D341Med (cell line): ENCODE results near the gene ADGRA1.
"Not testable (repeated sequence)": the region's sequence is repeated elsewhere in the genome, so short reads cannot be mapped to it uniquely, and the experiment has no call there.

Experiments used
- DNase-seq: peaks from one replicate; pipeline ENCODE4 v3.0.0; 2012; ENCODE audit warnings: low spot score

Gene ADGRA1, protein sequence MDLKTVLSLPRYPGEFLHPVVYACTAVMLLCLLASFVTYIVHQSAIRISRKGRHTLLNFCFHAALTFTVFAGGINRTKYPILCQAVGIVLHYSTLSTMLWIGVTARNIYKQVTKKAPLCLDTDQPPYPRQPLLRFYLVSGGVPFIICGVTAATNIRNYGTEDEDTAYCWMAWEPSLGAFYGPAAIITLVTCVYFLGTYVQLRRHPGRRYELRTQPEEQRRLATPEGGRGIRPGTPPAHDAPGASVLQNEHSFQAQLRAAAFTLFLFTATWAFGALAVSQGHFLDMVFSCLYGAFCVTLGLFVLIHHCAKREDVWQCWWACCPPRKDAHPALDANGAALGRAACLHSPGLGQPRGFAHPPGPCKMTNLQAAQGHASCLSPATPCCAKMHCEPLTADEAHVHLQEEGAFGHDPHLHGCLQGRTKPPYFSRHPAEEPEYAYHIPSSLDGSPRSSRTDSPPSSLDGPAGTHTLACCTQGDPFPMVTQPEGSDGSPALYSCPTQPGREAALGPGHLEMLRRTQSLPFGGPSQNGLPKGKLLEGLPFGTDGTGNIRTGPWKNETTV

DNA sequence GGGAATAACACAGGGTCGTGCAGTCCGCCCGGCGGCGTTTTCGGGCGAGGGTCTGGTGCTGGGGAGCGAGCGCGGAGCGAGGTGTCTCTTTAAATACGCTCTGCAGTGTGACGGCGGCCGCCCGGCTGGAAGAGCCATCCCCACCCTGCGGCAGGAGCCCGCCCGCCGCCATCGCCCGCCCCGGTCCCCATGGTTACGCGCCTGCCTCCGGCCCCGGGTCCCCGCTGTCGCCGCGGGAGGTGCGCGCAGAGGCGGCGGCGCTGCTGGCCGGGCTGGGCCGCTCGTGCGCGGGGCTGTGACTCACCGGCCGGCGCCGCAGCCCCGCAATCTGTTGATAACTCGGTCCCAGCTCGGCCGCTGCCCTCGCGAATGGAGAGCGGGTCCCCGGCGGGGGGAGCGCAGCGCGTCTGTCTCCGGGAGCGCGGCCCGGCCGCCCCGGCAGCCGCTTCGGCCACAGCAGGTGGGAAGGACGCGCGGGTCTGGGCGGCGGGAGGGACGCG, at the start of gene ADGRA1:
TSS of gene ADGRA1 (plus strand) at position 246 of the 500 bp plus-strand sequence. CDS start 986 bp downstream, outside the sequence.
- peak; percentile 44 for DNase-seq

DNA sequence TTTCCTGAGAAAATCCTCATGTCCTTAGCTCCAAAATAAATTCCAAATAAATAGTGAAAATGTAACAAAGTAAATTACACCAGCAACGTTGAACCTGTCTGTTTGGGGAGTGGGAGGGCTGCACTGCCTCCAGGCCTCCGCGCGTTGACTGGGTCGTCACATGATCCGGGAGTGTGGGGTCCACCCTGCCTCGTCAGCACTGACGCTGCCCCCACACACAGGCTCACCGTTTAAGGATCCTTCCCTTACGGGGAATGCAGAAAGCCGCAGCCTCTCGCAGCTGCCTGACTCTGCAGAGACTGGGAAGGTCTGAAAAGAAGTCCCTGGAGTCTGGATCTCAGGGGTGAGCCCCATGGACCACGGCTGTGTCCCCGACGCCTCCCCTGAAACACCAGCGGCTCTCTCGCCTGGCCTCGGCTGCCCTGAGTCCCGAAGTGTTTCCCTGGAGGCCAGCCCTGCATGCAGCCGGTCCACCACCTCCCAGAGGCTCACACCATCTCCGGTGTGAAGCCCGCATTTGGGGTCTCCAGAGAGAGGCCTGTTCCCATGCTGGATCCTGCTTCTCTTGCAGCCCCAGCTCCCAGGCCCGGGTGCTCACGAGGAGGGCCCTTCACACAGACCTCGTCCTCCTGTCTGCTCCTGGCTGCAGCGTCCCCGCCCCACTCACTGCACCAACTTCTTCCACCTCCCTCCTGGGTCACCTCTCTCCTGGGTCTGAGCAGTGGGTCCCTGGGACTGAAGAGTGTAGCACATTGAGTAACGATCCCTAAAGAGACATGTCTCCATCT, 49.5 kb upstream of the ADGRA1 start:
- DNase-seq, result no peak

DNA sequence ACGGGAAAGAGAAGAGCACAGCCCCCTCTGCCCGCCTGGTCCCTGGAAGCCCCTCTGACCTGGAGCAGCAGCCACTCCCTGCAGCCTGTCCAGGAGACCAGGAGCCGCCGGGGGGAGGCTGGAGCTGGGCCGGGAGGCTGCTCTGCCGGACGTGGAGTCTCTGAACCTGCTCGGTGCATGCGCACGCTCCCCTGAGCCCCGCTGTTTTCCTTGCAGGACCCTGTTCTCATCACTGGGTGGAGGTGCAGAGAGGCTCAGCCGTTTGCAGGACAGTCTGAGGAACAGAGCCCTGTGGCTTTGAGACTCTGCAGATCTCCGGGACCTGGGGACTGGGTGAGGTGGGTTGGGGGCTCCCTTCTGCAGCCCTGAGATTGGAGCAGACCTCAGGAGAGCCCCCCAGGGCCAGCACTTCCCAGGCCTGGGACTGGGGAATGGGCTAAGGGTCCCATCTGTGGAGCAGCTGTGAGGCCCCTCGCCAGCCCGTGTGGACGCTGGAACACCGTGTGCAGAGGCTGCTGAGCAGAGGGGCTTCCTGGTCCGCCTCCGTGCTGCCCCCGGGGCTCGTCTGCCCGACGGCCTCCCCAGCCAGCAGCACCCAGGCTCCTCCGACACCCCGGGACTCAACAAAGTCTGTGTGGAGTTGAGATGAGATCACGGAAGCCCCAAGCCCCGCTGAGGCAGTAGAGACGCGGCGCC, 48.5 kb upstream of the ADGRA1 start:
- no peak for DNase-seq

DNA sequence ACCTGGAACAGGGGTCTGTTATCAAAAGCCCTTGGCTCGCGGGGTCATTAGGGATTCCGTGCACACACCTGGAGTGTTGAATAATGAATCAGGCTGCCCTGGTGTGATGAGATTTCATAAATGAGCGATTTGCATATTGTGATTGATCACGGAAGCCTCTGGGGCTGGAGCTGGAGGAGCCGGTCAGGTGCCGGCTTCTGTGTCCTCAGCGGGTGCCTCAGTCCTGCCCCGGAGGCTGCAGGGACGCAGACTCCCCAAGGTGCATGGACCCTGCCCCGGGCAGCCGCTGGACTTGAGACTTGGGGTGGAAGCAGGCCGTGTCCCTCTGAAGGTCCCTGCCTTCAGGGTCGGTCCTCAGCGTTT, 47.9 kb upstream of the ADGRA1 start:
- no peak for DNase-seq

DNA sequence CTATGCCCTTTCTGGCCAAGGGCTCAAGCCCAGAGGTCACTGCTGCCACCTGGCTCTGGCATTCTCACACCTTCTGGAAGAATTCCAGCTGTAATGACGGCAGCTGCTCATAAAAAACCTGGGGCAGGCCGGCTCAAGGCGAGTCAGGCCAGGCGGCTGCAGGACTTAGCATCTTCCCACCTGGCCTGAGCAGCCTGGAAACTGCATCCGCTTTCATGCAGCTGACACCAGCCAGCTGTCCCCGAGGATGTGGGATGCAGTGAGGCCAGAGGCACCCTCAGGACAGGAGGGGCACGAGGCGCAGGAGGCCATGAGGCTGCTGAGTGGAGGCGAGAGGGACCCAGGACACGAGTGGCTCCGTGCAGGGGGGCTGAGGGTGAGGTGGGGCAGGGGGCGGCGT, 47.5 kb upstream of the ADGRA1 start:
- DNase-seq, result no peak

DNA sequence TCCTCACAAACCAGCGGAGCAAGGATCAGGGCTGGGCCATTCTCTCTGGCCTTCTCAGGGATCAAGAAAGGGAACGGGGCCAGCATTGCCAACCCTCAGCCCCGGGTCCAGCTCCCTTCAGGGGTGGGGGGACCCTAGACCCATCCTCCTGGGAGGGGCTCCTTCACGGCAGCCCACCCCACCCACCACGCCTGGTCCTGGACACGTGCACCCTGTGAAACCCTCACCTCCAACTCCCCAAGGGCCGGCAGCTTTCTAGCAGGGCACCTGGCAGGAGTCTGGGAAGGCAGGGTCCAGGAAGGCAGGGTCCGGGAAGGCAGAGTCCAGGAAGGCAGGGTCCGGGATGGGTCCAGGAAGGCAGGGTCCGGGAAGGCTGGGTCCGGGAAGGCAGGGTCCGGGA, 46.6 kb upstream of the ADGRA1 start:
- DNase-seq, result no peak

DNA sequence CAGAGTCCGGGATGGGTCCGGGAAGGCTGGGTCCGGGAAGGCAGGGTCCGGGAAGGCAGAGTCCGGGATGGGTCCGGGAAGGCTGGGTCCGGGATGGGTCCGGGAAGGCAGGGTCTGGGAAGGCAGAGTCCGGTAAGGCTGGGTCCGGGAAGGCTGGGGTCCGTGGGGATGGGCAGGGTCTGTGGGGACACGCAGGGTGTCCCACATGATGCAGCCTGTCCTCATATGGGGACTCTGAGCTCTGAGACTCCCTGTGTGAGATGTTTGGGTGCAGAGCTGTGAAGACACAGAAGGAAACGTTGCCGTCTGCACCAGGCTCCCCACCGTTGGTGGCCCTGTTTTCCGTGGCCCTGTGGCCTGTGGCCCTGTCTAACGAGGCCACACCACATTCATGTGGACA, 45.7 kb upstream of the ADGRA1 start:
- no peak for DNase-seq

DNA sequence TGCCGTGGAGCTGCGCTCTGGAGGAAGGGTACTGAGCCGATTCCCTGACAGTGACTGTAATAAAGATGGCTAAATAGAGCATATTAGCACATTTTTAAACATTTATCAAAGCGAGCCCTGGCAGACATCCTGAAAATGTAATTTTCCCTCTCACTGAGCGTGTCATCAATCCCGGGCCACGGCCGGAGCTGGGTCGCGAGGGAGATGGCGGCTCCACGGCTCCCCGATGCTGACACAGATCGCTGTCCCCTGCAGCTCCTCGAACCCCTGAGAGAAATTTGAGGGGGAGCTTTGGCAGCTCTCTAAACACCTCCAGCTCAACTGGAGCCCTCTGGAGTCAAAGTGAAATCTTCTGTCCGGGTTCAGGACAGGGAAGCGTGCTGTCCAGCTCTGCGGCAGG, 44.9 kb upstream of the ADGRA1 start:
- DNase-seq, result no peak

DNA sequence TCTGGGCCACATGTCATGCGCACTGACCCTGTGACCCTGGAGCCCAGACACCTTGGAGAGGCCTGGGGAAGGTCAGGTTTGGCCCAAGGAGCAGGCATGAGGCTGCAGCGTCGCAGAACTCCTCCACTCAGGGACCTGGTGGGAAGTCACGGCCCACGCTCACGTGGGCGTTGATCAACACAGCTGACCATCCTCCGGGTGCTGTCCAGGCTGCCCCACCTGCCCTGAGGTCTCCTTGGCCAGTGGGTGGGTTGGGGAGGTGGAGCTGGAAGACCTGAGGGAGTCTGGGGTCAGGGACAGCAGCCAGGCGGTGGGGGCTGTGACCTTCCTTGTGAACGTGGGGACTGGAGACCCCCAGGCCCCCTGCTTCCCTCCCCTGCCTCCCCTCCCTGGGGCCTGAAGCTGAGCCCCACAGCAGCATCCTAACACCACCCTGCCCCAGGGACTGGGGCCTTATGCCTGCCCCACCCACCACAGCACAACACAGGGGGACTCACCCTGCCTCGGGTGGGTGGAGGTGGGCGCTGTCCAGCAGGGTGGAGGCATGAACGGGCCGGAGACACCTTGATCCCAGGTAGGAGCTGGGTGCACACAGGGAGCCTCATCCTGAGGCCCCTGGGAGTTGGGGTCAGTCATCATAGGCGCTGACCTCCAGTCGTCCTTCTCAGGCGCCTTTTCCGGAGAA, 44.0 kb upstream of the ADGRA1 start:
- DNase-seq, result no peak

DNA sequence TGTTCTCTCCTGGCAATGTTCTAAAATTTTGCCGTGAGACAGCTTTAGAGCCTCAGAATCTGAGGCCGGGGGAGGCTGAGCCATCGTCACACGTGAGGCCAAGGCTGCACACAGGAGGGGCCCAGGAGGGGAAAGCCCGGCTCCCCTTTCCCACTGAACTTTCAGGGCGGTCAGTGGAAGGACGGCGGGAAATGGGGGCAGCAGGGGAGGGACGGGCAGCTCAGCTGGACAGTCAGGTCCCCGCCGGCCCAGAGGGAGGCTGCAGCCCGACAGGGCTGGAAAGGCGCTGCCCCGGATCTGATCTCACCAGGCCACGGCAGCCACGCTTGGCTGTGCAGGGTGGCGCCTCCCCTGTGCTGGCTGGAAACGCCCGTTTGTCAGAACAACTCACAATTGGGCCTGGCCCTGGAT, 43.3 kb upstream of the ADGRA1 start:
- no peak for DNase-seq

DNA sequence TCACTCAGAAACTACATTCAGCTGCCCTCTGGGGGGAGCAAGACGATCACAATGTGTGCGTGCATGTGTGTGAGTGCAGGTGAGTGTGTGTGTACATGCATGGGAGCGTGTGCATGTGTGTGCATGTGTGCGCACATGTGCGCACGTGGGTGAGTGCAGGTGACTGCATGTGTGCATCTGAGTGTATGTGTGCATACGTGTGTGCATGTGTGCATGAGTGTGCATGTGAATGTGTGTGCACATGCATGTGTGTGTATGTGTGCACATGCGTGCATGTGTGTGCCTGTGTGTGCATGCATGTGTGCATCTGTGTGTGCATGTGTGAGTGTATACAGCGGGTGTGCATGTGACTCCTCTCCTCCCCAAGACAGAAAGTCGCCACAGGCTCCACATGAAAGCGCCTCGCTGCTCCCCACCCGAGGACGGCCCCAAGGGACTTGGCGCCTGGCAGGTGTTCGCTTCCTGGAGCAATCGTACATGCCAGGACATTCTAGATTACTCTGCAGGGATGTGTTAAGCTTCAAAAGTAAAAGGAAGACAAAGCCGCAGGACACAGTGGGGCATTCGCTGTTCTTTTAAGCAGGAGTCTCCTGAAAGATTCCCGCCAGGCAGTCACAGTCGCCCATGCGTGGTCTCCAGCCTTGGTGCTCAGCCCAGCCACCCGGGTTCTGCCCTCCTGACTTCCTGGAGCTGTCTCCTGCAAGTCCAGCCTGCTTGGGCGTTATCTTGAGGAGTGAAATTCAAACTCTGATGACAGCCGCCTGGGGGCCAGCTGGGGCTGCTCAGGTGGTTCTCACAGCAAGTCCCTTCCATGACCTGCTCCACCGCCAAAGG, 42.0 kb upstream of the ADGRA1 start:
- no peak for DNase-seq

DNA sequence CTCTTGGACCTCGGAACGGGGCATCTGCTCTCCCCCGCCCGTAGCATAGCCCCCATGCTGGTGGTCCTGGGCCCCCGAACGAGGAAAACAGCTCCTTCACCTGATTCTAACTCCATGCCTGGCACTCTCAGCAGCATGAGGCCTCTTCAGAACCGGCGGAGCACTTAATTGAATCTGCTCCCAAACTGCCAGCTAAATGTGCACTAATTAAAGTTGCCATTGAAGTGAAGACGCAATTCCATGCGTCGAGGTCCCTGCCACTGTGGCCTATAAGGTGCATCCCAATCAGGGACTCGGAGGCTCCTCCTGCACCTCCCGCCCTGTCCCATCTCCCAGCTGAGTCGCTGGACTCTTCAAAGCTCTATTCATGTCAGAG, 41.3 kb upstream of the ADGRA1 start:
- no peak for DNase-seq

DNA sequence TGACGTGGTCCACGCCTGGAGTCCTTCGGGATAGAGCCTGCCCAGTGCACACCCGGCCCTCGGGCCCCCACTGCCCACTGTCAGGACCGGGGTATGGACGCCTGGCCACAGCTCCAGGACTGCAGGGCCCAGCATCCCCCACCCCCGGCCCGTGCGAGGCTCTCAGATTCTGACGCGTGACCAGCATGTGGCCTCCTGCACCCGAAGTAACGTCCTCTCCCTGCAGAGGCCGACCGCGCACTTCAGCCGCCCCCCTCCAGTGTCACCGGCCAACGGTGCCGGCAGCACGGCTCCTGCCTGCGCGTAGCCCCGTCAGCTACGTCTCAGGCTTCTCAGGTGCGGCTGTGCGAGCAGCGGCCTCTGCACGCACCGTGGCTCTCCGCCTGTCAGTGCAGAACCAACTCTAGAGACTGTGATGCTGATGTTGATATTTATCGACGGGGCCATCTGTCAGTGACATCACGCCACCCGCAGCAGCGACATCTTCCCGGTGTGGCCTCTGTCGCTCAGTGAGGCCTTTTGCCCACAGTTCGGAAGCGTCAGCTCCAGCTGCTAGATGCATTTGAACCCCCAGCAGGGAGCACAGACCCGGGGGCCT, 40.1 kb upstream of the ADGRA1 start:
- no peak for DNase-seq

DNA sequence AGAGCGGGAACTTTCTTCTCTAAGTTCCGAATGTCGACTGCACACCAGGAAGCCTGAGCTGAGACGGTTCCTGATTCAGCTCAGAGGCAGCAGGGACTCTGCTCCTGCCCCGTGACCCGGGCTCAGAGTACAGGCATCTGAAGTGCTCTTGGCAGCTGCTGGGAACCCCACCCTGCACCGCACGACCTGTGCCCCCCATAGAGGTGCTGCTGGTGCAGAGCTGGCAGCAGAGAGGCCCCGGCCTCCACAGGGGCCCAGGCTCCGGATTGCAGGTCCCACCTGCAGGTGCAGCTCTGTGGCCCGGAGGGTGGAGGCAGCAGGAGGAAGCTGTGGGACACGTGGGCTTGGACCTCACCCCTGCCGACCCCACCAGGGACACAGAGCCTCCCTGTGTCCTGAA, 39.5 kb upstream of the ADGRA1 start:
- no peak for DNase-seq

DNA sequence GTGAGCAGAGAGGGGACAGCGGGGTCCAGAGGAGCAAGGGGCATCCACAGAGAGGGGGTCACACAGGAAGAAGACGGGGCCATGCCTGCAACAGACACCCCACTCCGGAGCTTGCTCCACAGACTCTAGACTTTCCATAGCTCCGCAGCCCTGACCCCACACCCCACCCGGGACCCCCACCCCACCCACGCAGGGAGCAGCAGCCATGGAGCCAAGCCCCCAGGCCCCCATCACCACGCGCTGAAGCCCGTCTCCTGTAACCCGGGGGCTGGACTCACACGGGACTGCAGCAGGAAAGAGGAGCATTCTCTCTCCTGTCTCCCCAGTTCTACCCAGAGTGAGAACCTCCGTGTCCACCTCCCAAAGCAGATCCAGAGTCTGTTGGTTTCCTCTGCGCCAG, 38.8 kb upstream of the ADGRA1 start:
- no peak for DNase-seq

DNA sequence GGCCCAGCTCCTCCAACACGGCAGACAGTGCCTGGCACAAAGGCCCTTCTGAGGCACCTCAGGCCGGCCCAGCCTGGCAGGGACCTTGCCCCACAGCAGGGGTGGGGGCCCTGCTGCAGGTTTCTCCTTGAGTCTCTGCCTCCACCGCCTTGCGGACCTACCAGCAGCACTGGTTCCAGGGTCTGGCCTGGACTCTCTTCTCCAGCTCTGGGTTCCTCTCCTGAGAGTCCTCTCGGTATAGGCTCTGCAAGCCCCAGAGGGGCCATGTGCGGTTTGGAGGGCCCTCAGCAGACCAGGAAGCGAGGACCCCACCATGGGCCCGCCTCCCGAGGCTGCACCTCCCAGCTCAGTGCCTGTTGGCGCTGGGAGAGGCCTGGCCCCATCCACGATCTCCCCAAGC, 38.1 kb upstream of the ADGRA1 start:
- DNase-seq, result no peak

DNA sequence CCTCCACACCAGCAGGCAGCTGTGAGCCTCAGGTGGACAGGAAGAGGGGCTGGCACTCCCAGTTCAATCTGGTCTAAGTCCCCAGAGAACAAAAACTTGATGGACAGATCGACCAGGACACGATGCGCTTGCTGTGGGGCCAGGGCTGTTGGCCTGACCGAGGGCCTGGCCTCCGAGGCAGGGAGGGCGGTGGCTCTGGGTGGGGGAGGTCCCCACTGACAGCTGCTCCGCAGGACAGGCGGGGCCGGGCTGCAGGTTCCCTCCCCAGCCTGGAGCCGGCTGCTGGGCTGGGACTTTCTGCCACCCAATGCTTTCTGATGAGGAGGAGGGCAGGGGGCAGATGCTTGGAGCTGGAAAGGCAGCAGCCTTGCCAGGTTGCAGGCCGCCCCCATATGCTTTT, 37.4 kb upstream of the ADGRA1 start:
- no peak for DNase-seq

DNA sequence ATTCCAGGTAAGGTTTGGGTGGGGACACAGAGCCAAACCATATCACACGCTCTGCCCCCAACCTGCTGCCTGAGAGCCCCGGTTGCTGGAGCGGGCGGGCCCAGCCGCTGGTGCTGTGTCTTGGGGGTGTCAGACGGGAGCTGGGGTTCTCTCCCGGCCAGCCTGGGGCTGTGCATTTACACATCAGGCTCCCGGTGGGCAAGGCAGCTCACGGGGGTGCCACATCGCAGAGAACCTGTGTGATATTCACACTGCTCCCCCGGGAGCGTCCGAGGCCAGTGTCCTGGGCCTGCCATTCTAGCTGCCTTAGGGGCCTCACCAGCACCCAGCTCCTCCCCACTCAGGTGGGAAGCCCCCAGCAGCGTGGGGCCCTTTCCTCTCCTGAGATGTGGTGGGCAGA, 35.6 kb upstream of the ADGRA1 start:
- DNase-seq, result no peak

DNA sequence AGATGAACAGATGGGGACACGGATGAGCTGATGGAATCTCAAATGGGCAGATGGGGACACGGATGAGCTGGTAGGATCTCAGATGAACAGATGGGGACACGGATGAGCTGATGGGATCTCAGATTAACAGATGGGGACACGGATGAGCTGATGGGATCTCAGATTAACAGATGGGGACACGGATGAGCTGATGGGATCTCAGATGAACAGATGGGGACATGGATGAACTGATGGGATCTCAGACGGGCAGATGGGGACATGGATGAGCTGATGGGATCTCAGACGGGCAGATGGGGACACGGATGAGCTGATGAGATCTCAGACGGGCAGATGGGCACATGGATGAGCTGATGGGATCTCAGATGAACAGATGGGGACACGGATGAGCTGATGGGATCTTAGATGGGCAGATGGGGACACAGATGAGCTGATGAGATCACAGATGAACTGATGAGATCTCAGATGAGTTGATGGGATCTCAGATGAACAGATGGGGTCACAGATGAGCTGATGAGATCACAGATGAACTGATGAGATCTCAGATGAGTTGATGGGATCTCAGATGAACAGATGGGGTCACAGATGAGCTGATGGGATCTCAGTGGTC, 34.1 kb upstream of the ADGRA1 start:
- DNase-seq, result not testable (repeated sequence)

DNA sequence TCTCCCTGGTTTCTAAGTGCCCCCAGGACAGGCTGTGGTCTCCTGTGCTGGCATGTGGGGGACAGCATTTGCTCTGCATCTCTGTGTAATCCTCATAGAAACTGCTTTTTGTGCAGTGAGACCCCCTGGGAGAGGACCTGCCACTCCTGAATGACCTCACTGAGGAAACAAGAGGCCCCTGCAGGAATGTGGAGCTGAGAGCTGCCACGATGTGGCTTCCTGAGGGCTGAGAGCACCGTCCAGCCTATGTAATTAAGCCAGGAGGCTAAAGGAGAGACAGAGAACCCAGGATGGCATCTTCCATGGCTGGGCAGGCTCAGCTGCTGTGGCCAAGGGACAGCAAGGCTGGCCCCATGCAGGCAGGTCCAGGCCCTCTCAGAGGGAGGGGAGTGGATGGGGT, 32.3 kb upstream of the ADGRA1 start:
- DNase-seq, result no peak
